Measurements from ENCODE around the gene MATN3. TPM values are rescaled to one million over a fixed set of nuclear protein-coding genes. Genes with fewer than 3 reads are reported as not detected.

The MATN3 gene
- total and polyA plus RNA-seq, 9 of the 15 experiments (the other 6 are each of a cell fraction or from before 2014, with no cell fraction given), result not detected

- TF ChIP-seq ZNF511 (CRISPR knock-in tag; IDR thresholded peaks at IDR 0.05) (no peak), KLF1 (tag; IDR thresholded peaks at IDR 0.05) (no peak), ARHGAP35 (IDR thresholded peaks at IDR 0.05; ENCODE audit: partially characterized antibody) (no peak), ZBTB33 (CRISPR knock-in tag; IDR thresholded peaks at IDR 0.05) (no peak), ATF7 (IDR thresholded peaks at IDR 0.05) (no peak), DEAF1 (CRISPR knock-in tag; IDR thresholded peaks at IDR 0.05) (no peak)
- TF ChIP-seq, protein P1, sequence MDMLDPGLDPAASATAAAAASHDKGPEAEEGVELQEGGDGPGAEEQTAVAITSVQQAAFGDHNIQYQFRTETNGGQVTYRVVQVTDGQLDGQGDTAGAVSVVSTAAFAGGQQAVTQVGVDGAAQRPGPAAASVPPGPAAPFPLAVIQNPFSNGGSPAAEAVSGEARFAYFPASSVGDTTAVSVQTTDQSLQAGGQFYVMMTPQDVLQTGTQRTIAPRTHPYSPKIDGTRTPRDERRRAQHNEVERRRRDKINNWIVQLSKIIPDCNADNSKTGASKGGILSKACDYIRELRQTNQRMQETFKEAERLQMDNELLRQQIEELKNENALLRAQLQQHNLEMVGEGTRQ (CRISPR knock-in tag; IDR thresholded peaks at IDR 0.05), result no peak
Measured at GRCh38 chr2:19982268-19982667, 30.2 kb downstream of the MATN3 start (continued).

All from K562 (cell line).